ENCODE measurements around the gene C2CD4D. TPM values are rescaled to one million over a fixed set of nuclear protein-coding genes. Genes with fewer than 3 reads are reported as not detected.
A peak's percentile ranks its signal among the peaks of the same experiment; 100 is the strongest.

The C2CD4D gene
- total RNA-seq, 1 experiment from 2014 or later: 0.79 TPM

DNA sequence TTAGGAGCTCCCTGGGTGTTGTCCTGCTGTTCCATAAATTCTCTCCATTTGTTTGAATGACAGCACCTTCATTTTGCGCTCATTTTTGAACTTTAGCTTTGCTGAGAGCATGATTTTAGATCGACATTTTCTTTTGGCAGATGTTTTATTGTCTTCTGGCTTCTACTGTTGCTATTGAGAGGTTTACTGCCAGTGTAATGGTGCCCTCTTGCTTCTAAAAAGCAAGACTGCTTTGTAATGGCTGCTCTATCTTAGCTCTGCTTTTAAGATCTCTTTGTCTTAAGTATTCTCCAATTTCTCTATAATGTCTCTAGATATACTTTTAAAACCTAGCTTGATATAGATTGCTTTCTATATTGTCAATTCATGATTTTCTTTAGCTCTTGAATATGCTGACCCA is 41.9 kb upstream of the C2CD4D start:
- TF ChIP-seq, protein P1, sequence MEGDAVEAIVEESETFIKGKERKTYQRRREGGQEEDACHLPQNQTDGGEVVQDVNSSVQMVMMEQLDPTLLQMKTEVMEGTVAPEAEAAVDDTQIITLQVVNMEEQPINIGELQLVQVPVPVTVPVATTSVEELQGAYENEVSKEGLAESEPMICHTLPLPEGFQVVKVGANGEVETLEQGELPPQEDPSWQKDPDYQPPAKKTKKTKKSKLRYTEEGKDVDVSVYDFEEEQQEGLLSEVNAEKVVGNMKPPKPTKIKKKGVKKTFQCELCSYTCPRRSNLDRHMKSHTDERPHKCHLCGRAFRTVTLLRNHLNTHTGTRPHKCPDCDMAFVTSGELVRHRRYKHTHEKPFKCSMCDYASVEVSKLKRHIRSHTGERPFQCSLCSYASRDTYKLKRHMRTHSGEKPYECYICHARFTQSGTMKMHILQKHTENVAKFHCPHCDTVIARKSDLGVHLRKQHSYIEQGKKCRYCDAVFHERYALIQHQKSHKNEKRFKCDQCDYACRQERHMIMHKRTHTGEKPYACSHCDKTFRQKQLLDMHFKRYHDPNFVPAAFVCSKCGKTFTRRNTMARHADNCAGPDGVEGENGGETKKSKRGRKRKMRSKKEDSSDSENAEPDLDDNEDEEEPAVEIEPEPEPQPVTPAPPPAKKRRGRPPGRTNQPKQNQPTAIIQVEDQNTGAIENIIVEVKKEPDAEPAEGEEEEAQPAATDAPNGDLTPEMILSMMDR (conservative IDR thresholded peaks at IDR 0.05): peak; percentile 40; the same call in 2 of the 3 replicates
- H3K36me3 Mint-ChIP-seq (ENCODE audit: insufficient read depth in 1 of 3, low read depth in 3 of 3): peaks cover under 1 to 7% (median under 1%) of the 10 kb centered on the region in 3 experiments; a peak in 5 of 7 replicates
- H3K14ac ChIP-seq (ENCODE audit: insufficient read depth, low read length): no peak overlapping the region
- H3K27me3 Mint-ChIP-seq (ENCODE audit: low read depth): no peaks in the 10 kb centered on the region
- no peak overlapping the region for H3K23ac ChIP-seq (ENCODE audit: insufficient read length, low read depth, low read length)
- H2BK5ac ChIP-seq (ENCODE audit: insufficient read length, low read length): no peak overlapping the region
- no peak overlapping the region for H3T11ph ChIP-seq (ENCODE audit: low read length)
- H3K56ac ChIP-seq (ENCODE audit: insufficient read length, low read depth, low read length): no peak overlapping the region
- H3K9ac ChIP-seq (ENCODE audit: extremely low read depth, insufficient read length, low read length): no peak overlapping the region
- H4K5ac ChIP-seq (ENCODE audit: insufficient read length, low read depth, low read length): no peak overlapping the region
- H2AFZ ChIP-seq (ENCODE audit: low read length): no peak overlapping the region
- no peak overlapping the region for H3K18ac ChIP-seq (ENCODE audit: insufficient read length, low read depth, low read length)
- no peaks in the 10 kb centered on the region for H3K27me3 ChIP-seq (ENCODE audit: insufficient read depth, low read length)
- no peak overlapping the region for H3K27ac ChIP-seq (ENCODE audit: insufficient read length, low read depth, low read length)
- peaks cover 0 to under 1% of the 10 kb centered on the region in 2 experiments; a peak in 1 of 5 replicates for H3K9me3 Mint-ChIP-seq
- no peaks in the 10 kb centered on the region for H3K79me1 ChIP-seq (ENCODE audit: insufficient read depth, low read depth, low read length, poor library complexity, severe bottlenecking)
- H4K20me1 ChIP-seq (ENCODE audit: control insufficient read depth, insufficient read depth, insufficient read length): no peaks in the 10 kb centered on the region
- no CpG with 5 or more reads among the region's 2 CpGs for WGBS (ENCODE audit: extremely low coverage, insufficient read length, low lambda C conversion rate)
- H3K23me2 ChIP-seq (ENCODE audit: insufficient read length, low read depth, low read length, poor library complexity, severe bottlenecking): no peaks in the 10 kb centered on the region
- no peak overlapping the region for H3K4me2 ChIP-seq (ENCODE audit: insufficient read depth, insufficient read length, low read length)
- DNase-seq: no peak
- no peak overlapping the region for H2BK20ac ChIP-seq (ENCODE audit: low read depth, low read length, poor library complexity, severe bottlenecking)
- H4K91ac ChIP-seq (ENCODE audit: insufficient read length, low read depth, low read length): no peak overlapping the region
- H3K4ac ChIP-seq (ENCODE audit: low read depth, low read length): no peak overlapping the region
- no peaks in the 10 kb centered on the region for H3K79me2 ChIP-seq (ENCODE audit: insufficient read depth, low read length)
- H2AK5ac ChIP-seq (ENCODE audit: insufficient read length, low read length): no peak overlapping the region
- H3K4me3 Mint-ChIP-seq: no peak overlapping the region
- H4K8ac ChIP-seq (replicated peaks; ENCODE audit: insufficient read length, low read depth, low read length): no peak overlapping the region
- H3K4me1 Mint-ChIP-seq: no peaks in the 10 kb centered on the region
- no peak overlapping the region for H2BK120ac ChIP-seq (ENCODE audit: low read depth, low read length, poor library complexity, severe bottlenecking)
- H2BK15ac ChIP-seq (ENCODE audit: low read depth, low read length): no peak overlapping the region
- H3K9me3 ChIP-seq (ENCODE audit: control insufficient read depth, low read depth, low read length): no peaks in the 10 kb centered on the region
- no peak overlapping the region for H2BK12ac ChIP-seq (ENCODE audit: insufficient read length, low read depth, low read length)
- no peak overlapping the region for H3K27ac Mint-ChIP-seq
- H3K4me1 ChIP-seq (ENCODE audit: insufficient read depth, low read length): no peaks in the 10 kb centered on the region

Data from H9 (cell line).